NCI-H146 (cell line): Measurements from ENCODE around the gene KDM8.

Experiments used
- DNase-seq: peaks from one replicate; lab custom pipeline; 2025; lab: John Stamatoyannopoulos, UW

The KDM8 gene

GRCh38 chr16:27203507-27204311, at the start of gene KDM8:
TSS of gene KDM8 (plus strand) at chr16:27203526. CDS start at chr16:27210124, 6,598 bp downstream.
- DNase-seq, result peak; percentile 100

DNA sequence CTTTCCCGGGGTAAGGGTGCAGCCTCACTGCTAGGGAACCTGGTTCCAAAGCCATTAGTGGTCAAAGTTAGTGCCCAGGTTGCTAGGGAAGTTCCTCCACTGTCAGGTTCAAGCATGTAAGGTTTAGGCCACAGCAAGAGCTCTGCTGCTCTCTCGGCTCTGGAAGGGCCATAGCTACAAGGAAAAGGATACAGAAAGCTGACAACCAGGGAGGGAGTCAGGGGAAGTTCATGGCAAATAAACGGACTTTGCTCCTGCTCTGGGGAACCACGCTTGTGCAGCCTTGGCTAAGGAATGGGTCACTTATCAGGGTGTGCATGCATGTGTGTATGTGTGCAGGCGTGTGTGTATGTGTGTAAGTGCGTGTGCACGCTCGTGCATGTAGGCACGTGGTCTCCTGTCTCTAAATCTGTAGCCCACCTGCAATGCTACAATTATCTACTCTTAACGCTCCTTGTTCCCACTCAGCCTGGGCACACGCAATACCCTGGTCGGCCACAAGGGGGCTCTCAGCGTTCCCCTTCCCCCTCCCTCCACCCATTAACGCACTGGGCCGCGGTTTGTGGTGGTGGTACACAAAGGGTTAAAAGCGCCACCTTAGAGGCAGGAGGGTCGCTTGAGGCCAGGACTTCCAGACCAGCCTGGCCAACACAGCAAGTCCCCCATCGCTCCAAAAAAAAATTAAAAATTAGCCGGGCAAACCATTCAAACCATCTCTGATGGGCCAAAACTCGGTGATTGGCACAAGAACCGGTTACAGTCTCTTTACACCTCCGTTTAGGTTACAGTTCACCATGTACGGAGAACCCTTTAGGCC, 48.4 kb upstream of the KDM8 start:
- DNase-seq, result peak; percentile 23

GRCh38 chr16:27156579-27156978, 46.7 kb upstream of the KDM8 start:
- no peak for DNase-seq

DNA sequence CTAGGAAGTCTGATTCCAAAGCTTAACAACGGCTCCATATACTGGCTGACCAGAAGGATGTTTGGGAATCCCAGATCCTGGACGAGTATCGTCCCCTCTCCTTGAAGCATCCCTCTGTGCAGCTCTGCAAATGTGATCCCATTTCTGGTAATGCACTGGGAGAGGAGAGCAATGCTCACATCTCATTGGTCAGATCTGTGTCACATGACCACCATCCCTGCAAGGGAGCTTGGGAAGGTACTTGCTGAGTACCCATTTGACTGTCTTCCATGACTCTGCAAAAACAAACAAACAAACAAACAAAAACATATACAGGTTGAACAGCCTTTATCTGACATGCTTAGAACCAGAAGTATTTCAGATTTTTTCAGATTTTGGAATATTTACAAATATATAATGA, 41.9 kb upstream of the KDM8 start:
- DNase-seq, result no peak

DNA sequence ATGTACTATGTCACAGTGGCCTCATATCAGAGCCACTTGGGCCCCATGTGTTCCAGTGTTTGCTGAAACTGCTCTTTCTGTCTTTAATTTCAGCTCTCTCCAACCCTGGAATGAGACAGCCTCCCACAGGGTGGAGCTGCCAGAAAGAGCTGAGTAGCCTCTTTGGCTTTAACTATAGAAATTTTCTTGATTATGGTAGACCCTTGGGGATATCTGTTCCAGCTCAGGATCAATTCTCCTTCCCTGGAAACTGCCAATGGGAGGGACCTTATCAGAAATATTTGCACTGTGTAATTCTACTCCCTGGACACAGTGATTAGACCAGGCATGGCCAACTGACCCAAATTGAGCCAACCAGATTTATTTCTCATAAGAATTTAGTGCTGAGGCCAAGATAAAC, 39.0 kb upstream of the KDM8 start:
- no peak for DNase-seq

- no peak for DNase-seq
Observed at GRCh38 chr16:27165576-27165975, 37.8 kb upstream of the KDM8 start.

- DNase-seq, result peak; percentile 4
Observed at GRCh38 chr16:27168790-27169189, 34.5 kb upstream of the KDM8 start.

DNA sequence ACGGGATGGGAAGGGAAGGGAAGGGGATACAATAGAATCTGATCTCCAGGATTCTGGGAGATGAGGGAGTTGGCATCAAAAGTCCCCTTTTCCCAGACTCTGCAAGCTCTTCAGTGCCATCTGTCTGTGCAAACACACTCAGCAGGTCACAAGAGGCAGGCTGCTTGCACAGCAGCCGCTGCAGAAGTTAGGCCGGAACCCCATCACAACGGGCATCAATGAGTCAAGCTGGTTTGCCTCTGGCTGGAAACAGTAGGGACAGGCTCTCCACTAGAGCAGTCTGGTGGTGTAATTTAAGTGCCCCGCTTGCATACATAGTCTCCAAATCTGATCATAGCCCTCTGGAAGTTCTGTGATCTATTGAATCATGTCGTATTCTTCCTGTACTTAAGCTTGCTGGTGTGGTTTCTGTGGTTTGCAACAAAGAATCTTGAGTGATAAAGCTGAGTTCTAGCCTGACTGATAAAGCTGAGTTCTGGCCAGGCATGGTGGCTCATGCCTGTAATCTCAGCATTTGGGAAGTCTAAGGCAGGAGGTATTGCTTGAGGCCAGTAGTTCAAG, 33.7 kb upstream of the KDM8 start:
- DNase-seq, result peak; percentile 58

DNA sequence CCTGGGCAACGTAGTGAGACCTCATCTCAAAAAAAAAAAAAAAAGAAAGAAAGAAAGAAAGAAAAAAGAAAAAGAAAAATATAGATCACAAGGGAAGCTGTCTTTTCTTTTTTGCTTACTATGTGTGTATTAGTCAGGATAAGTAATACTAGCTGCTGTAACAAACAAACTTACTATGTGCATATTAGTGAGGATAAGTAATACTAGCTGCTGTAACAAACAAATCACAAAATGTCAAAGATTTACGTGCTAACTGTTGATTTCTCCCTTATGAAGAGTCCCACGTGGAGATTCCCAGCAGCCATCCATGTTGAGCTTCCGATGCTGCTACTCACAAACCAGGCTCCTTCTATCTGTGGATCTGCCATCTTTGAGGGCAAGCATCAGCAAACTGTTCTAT, 31.7 kb upstream of the KDM8 start:
- DNase-seq, result no peak

DNA sequence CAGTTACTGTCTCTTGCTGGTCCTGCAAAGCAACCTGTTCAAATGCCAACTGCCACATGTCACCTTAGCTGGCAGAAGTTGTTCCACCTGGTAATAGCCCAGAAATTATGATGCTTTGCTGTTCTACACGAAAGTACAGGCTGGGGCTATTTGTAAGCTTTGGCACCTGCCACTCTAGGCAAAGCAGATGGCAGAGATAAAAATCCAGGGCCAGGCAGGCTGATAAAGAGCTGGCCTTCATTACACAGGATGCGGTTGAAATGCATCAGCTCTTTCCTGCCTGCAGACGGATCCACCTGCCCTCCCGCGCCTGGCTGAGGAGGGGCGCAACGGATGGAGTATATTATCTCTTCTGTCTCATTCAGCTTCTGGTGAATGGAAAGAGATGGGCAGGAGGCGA, 29.3 kb upstream of the KDM8 start:
- DNase-seq, result peak; percentile 60

GRCh38 chr16:27174798-27175197, 28.5 kb upstream of the KDM8 start:
- no peak for DNase-seq

GRCh38 chr16:27175888-27176287, 27.4 kb upstream of the KDM8 start:
- DNase-seq, result no peak

GRCh38 chr16:27177031-27177774, 26.1 kb upstream of the KDM8 start:
- DNase-seq, result no peak

DNA sequence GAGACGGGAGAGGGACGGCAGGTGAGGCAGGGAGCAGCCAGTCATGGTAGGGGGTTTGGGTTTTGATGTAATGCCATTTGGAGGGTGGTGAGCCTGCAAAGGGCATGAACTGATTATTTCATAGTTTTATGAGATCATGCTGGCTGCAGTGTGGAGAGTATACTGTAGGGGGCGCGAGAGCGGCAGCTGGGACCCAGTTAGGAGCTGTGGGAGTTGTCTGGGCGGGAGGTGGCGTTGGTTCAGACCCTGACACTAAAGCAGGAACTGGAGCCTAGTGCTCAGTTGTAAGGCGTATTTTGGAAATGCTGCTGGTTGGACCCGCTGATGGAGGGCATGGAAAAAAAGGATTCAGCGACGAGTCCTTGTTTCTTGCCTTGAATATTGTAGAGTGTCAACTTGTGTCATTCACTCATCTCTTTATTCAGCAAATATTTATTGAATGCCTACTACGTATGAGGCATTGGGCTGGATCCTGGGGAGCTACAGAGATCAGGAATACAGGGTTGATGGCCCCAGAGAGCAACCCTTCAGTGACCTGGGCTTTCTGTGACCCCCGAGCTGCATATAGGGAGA, 23.7 kb upstream of the KDM8 start:
- peak; percentile 58 for DNase-seq

- DNase-seq, result peak; percentile 36
Observed at GRCh38 chr16:27181019-27181790, 22.1 kb upstream of the KDM8 start.

DNA sequence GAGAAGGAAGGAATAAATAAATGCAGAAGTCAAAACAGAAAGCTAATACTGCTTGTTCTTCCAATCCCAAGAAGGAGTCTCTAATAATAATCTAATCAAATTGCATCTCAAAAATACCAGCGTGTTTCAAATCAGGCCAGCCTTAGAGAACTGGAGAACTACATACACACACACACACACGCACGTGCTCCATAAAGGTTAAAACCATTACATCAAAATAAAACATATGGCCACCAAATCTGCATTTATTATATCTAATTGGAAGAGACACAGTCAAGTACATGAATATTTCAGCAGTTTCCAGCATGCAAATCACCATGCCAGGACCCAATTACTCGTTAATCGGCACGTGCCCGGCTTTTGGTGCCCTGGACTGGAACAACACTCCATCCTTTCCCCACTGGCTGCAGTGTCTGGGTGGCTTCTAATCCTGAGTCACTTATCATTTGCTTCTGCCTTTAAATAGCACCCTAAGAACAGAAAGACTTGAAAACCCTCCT, 20.4 kb upstream of the KDM8 start:
- no peak for DNase-seq

- no peak for DNase-seq
Observed at GRCh38 chr16:27185776-27186130, 17.6 kb upstream of the KDM8 start.

GRCh38 chr16:27188633-27189032, 14.7 kb upstream of the KDM8 start:
- DNase-seq, result no peak

- peak; percentile 64 for DNase-seq
Observed at GRCh38 chr16:27189335-27189972, 13.9 kb upstream of the KDM8 start.

DNA sequence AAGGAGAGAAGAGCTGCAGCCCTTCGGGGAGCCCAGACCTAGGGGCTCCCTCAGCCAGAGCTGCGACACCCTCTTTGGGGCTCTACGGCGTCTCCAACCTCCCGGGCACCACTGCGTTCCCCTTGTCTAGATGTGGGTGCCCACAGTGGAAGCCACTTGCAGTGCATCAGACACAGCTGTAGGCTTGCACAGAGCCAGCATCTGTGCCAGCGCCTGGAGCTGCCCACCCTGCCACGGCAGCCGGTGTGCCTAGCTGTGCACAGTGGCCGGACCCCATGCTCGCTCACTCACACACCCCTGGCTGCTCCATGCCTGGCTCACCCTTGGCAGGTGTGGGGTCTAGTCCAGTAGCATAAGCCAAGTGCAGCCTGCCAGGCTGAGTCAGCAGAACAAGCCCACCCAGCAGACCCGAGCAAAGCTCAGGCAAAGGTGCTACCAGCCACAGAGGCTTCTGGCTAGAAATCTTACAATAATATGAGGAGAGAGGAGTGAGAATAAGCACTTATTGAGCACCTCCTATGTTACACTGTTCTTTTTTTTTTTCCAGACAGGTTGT, 12.9 kb upstream of the KDM8 start:
- no peak for DNase-seq
